ENCODE measurements around the gene PIP5K1B.

PIP5K1B gene

DNA sequence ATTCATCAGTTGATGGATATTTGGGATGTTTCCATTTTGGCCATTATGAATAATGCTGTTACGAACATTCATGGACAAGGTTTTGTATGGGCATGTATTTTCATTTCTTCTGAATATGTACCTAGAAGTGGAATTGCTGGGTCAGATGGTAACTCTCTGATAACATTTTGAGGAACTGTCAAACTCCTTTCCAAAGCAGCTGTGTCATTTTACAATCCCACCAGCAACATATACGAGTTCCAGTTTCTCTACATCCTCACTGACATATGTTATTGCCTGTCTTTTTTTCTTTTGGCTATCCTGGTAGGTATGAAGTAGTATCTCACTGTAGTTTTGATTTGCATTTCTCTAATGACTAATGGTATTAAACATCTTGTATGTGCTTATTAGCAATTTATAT lies 222.1 kb downstream of the PIP5K1B start:
- DNase-seq: no peak

- no peak for DNase-seq
Measured at GRCh38 chr9:68931821-68932220, 226.8 kb downstream of the PIP5K1B start.

GRCh38 chr9:68932458-68932857 lies 227.4 kb downstream of the PIP5K1B start:
- no peak for DNase-seq

DNA sequence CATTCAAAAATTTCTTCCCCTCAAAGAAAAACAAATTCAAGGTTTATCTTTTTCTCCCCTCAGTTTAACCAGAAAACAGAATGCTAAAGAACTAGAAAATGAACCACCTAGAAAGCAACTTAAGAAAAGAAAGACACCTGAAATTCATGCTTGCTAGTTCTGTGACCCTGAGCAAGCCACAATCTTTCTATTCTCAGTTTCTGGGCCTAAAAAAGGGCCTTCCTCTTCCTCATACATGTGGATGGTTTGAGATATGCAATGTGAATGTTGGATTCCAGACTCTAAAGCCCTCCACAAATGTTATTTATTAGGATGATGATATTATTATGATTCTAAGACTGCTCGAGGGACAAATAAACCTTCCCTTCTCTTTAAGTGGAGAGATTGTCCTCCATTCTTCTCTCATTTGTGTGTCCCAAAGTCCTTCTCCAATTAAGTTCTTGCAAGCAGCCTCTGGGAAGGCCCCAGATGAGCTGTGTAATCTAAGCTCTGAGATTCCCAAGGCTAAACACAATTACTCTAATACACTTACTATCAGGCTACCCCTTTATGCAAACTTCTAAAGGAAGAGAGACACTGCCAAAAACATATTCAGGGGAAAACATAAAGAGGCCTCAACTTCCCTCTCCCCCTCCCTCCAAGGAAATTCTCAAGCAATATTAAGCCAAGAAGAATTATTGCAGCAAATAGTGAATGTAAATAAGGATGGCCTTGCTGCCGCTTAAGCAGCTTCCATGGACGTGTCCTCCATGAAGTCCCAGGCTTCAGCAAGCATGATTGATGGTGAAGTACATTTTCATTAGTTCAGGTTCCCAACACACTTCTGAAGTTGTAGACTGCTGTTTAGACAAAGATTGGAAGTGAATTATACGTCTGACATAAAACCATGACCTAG lies 228.6 kb downstream of the PIP5K1B start:
- no peak for DNase-seq

DNA sequence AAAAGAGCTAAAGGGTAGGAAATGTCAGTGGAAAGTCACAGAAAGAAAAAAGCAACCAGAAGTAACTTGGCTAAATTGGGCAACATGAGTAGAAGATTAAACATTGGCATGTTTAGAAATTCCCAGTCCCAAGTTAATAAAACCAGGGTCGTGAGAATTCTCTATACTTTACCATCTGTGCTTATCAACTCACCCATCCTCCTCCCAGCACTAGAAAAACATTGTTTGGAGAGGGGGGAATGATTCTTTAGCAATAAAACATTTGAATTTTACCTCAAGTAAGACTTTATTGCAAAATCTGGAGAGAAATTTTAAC lies 229.2 kb downstream of the PIP5K1B start:
- DNase-seq: no peak

DNA sequence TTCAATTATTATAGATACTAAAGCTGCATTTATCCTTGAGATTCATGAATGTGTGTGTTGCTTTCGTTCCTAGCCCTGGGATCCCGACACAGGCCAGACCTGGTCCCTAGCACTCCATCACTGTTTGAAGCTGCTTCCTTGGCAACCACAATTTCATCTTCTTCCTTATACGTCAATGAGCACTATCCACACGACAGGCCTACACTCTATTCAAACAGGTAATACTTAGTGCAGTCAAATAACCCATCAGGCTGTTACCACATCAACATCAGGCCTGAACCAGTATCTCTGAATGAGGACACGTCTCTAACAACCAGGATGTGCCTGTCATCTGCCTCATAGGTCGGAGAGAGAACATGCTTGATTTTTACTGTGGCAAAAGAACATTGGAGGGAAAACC lies 235.5 kb downstream of the PIP5K1B start:
- DNase-seq: no peak

- no peak for DNase-seq
Measured at GRCh38 chr9:68941780-68942459, 236.9 kb downstream of the PIP5K1B start.

- no peak for DNase-seq
Measured at GRCh38 chr9:68942790-68943189, 237.8 kb downstream of the PIP5K1B start.

DNA sequence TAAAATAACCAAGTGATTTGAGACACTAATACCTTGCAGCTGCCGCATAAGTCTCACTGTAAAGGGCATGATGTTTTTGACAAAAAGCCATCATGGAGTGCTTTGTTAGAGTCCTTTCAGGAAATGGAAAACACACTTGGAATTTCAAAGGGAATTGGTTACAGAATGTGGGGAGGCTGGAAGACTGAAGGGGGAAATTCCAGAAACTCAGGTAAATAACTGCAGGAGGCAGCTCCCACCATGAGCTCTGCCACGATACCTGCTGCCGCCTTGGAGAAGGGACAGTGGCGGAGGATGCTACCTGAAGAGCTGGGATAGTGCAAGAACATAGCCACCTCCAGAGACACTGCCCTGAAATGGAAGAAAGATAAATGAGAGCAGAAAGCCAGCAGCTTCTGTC lies 242.0 kb downstream of the PIP5K1B start:
- no peak for DNase-seq

GRCh38 chr9:68947842-68948569 lies 243.0 kb downstream of the PIP5K1B start:
- DNase-seq: peak in 1 of 2 experiments; percentile 41

GRCh38 chr9:68949271-68950000 lies 244.4 kb downstream of the PIP5K1B start:
- peak; percentile 23 to 35 for DNase-seq

DNA sequence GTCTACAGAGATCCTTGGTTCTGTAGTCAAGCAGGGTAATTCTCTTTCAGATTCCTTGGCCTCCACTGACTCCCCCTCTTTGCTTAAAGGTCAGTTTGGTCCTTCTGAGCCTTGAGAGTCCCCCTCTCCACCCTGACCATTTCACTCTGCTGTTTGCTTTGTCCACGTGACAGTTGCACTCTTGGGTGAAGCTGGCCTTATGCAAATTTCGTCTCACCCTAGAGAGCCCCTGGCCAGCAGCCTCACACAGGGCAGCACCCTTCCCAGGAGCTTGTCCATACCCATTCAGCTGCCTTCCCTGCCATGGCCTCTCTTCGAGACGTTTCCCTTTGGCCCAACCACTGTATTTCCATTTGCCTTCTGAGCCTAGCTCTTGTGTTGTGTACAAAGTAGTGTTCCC lies 245.1 kb downstream of the PIP5K1B start:
- DNase-seq: no peak

- no peak for DNase-seq
Measured at GRCh38 chr9:68950689-68951088, 245.6 kb downstream of the PIP5K1B start.

DNA sequence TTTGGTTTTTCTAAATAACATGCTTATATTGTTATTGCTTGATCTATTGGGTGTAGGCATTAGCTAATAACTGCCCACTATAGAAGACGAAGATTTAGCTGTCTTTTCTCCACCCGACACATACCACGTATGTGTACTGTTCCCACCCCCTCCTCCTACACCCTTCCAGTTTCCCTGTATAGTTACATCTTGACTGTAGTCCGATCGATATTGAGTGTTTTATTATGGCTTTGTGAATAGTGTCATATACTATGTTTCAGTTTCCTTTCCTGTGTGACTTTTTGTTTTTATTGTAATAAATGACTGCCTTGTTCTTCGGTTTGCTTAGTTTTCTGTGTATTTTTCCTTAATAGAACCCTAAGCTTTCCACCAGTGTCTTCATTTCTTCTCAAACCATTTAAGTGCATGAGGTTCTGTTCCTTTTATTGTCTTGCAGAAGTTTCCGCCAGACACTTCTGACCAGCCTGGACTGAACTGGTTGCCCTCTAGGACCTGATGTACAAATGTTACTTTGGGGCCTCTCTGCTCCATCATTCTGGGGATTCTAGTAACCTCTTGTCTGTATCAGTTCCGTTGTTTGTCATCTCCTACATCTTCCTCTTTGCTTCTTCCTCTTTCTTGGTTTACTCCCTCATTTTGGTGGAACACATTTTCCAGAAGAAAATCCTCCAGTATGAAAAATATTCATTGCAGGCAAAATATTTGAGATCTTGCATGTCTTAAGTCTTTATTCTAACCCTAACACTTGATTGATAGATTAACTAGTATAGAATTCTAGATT lies 247.0 kb downstream of the PIP5K1B start:
- DNase-seq: no peak

GRCh38 chr9:68953771-68954170 lies 248.7 kb downstream of the PIP5K1B start:
- no peak for DNase-seq

DNA sequence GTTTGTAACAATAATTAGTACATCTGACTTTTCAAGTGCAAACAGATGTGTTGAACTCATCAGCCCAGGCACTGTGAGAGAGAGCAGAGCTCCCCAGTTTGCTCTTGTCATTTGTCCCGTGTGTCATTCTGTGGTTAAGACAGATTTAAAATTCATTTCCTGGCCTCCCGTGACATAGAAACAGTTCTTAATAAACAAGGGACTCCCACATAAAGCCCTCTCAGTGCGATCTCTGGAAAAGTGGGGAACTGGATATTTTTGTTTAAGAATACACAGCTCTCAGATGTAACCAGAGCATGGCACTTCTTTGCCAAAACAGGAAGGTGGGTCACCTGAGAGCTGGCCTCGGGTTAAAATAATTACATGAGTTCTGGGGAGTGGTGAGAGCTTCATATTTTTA lies 250.3 kb downstream of the PIP5K1B start:
- DNase-seq: peak in 1 of 2 experiments; percentile 17

DNA sequence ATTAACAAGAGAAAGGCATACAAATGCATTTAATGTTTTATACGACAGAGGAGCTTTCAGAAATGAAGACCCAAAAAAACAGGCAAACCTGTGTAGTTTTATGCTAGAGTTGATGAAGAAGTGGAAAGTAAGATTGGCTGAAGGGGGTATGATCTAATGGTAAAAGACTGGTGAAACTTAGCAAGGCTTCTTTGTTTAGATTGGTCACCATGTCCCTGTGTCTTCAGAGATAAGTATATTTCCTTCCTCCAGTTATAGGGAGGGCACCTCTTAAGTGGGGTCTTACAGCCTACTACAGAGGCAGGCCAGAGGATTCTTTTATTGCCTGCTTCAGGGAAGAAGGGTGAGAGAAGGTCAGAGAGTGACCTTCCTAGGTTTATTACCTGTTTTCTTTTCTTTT lies 252.4 kb downstream of the PIP5K1B start:
- DNase-seq: no peak

- DNase-seq: no peak
Measured at GRCh38 chr9:68961587-68961986, 256.5 kb downstream of the PIP5K1B start.

GRCh38 chr9:68963416-68963815 lies 258.4 kb downstream of the PIP5K1B start:
- no peak for DNase-seq

- no peak for DNase-seq
Measured at GRCh38 chr9:68964102-68964541, 259.1 kb downstream of the PIP5K1B start.

- no peak for DNase-seq
Measured at GRCh38 chr9:68964765-68965164, 259.7 kb downstream of the PIP5K1B start.

- DNase-seq: no peak
Measured at GRCh38 chr9:68966496-68966944, 261.5 kb downstream of the PIP5K1B start.

Data from activated CD4-positive, alpha-beta T cell treated with anti-CD3 and anti-CD28 coated beads, Interleukin-2, amount 50 U/mL, for 48 hours (primary cell).